Activated naive CD4-positive, alpha-beta T cell treated with anti-CD3 and anti-CD28 coated beads, Interleukin-2, amount 50 U/mL, for 24 hours (primary cell): ENCODE data around the gene GGN.
"Not testable (repeated sequence)": the region's sequence is repeated elsewhere in the genome, so short reads cannot be mapped to it uniquely, and the experiment has no call there.

Experiments
- H3K27ac Mint-ChIP-seq: one replicate; pipeline ENCODE4 v1.8.0; 2021; ENCODE audit warnings: mild to moderate bottlenecking, mixed read lengths
- H3K27me3 Mint-ChIP-seq: one replicate; pipeline ENCODE4 v1.8.0; 2021; ENCODE audit warnings: mixed read lengths
- H3K36me3 Mint-ChIP-seq: one replicate; pipeline ENCODE4 v1.8.0; 2021; ENCODE audit warnings: mixed read lengths
- H3K4me1 Mint-ChIP-seq: one replicate; pipeline ENCODE4 v1.8.0; 2021; ENCODE audit warnings: mixed read lengths
- H3K4me3 Mint-ChIP-seq: one replicate; pipeline ENCODE4 v1.8.0; 2021; ENCODE audit warnings: mild to moderate bottlenecking, mixed read lengths
- H3K9me3 Mint-ChIP-seq: one replicate; pipeline ENCODE4 v1.8.0; 2021; ENCODE audit warnings: mixed read lengths

GGN gene

DNA sequence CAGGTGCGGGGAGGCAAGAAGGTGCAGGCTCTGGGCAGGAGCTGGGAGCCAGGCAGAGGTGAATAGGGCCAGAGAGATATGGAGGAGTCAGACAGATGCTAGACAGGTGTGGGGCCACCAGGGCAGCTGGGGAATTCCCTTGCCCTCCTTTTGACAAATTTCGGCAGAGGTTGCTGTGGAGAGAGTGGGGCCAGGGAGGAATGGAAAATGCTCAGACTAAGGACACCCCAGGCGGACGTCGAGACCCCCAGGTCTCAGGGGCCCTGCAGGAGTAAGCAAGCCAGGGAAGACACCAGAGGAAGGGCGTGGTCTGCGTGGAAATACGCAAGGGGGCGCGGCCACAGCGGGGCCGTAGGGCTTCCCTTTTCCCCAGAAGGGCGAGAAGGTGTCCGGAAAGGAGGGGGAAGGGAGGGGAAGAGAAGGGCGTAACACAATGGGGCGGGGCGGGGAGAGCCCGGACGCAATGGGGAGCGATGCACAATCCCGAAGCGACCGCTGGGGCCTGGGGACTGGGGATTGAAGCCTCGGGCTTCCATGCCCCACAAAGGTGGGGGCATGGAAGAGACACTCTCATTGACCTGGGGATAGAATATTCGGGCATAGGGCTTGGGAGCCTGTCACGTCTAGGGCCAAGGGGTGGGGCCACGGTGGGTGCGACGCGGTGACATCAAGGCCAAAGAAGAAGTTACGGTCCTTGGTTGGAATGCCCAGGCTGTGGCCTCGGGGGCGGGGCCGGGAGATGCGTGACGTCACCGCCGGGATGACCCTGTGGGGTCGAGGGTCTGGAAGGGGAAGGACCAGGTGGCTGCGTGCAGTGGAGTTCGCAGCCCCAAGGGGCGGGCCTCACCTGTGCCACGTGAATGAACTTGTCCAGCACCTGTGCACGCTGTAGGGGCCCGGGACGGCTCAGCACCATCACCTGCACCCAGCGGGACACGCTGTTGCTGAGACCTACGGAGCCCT lies 30.0 kb upstream of the GGN start:
- H3K4me3 Mint-ChIP-seq = peak overlapping the region; percentile 85
- H3K4me1 Mint-ChIP-seq = peaks cover 21% of the 10 kb centered on the region

DNA sequence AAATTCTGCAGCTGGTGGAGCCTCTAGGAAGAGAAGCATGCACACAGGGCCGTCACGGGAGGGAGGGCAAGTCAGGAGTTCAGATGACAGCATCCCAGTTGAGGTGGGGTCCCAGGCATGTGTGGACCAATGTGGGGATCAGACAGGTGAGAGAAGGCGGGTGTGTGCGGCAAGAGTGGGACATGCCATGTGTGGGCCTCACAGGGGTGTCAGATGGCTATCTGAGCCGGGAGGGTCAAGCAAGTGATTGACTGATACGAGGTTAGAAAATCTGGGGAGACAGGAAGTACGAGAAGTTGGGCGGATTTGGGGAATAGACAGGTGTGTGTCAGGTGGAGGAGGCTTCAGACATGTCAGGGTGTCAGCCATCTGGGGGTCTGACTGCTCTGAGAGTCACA lies 29.3 kb upstream of the GGN start:
- Mint-ChIP-seq H3K36me3 (no peaks in the 10 kb centered on the region), H3K27me3 (no peaks in the 10 kb centered on the region), H3K4me1 (peaks cover 21% of the 10 kb centered on the region), H3K9me3 (no peaks in the 10 kb centered on the region), H3K27ac (peak overlapping the region; percentile 53), H3K4me3 (peak overlapping the region; percentile 85)

More for the DNA sequence above, 30.0 kb upstream of the GGN start:
- Mint-ChIP-seq H3K27me3 (no peaks in the 10 kb centered on the region), H3K9me3 (no peaks in the 10 kb centered on the region), H3K36me3 (no peaks in the 10 kb centered on the region), H3K27ac (peak overlapping the region; percentile 53)

GRCh38 chr19:38413416-38413815 lies 25.6 kb upstream of the GGN start:
- H3K36me3 Mint-ChIP-seq = no peaks in the 10 kb centered on the region
- peaks cover 14% of the 10 kb centered on the region for H3K4me1 Mint-ChIP-seq
- no peaks in the 10 kb centered on the region for H3K27me3 Mint-ChIP-seq
- H3K27ac Mint-ChIP-seq = no peak overlapping the region
- H3K4me3 Mint-ChIP-seq = no peak overlapping the region
- H3K9me3 Mint-ChIP-seq = no peaks in the 10 kb centered on the region

- Mint-ChIP-seq H3K4me1 (peaks cover 11% of the 10 kb centered on the region), H3K36me3 (no peaks in the 10 kb centered on the region), H3K9me3 (no peaks in the 10 kb centered on the region), H3K27me3 (no peaks in the 10 kb centered on the region), H3K27ac (no peak overlapping the region), H3K4me3 (no peak overlapping the region)
Observed at GRCh38 chr19:38412961-38413360, 25.1 kb upstream of the GGN start.

DNA sequence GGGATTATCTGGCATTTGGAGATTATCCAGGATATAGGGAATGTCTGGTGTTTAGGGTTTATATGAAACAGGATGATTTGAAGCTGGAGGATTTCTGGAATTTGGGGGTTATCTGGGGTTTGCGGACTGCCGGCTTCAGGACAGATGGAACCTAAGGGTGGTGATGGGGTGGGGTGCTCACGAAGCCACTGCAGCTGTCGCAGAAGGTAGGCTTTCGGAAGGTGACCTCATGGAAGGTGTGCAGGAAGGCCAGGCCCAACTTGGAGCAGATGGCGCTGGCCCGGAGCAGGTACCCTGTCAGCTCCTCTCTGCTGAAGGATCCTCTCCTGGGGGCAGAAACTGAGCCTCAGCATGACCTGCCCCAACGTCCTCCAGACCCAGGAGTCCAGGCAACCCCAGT lies 24.7 kb upstream of the GGN start:
- Mint-ChIP-seq H3K9me3 (no peaks in the 10 kb centered on the region), H3K27me3 (no peaks in the 10 kb centered on the region), H3K4me3 (no peak overlapping the region), H3K36me3 (no peaks in the 10 kb centered on the region), H3K4me1 (peaks cover 6% of the 10 kb centered on the region), H3K27ac (no peak overlapping the region)

DNA sequence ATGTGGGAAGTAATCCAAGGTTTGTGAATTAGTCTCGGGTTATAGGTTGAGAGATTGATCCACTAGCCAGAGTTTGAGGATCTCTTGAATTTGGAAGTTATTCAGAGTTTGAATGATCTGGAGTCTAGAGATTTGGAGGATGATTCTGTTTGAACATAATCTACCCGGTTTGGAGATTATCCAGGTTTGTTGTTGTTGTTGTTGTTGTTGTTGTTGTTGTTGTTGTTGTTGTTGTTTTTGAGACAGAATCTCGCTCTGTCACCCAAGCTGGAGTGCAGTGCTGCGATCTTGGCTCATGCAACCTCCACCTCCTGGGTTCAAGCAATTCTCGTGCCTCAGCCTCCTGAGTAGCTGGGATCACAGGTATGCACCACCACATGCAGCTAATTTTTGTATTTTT lies 24.1 kb upstream of the GGN start:
- not testable (repeated sequence) for H3K27me3 Mint-ChIP-seq, H3K9me3 Mint-ChIP-seq, H3K4me1 Mint-ChIP-seq, H3K36me3 Mint-ChIP-seq, H3K4me3 Mint-ChIP-seq, H3K27ac Mint-ChIP-seq

DNA sequence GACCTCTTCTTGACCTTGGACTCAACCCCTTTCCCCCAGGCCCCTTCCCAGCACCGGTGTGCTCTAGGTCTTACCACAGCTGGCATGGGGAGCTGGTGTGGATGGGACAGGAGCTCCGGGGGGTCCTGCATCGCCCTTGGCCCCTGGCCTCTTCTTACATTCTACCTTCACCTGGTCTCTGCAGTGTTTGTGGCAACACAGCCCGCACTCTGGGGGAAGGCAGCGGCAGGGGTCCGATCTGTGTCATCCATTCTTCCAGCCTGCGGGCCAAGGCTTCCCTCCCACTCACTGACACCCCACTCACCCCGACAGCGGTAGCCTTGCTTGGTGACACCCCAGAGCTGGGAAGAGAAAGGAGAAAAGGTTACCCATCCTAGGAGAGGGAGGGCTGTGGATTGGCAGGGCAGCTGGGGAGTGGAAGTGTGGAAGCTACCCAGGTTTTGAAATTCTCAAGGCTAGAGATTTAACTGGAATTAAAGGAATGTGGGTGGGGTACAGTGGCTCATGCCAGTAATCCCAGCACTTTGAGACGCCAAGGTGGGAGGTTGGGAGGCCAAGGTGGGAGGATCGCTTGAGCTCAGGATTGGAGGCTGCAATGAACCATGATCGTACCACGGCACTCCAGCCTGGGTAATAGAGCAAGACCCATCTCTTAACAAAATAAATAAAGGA lies 23.3 kb upstream of the GGN start:
- Mint-ChIP-seq H3K9me3 (no peaks in the 10 kb centered on the region), H3K36me3 (no peaks in the 10 kb centered on the region), H3K27me3 (no peaks in the 10 kb centered on the region), H3K4me3 (no peak overlapping the region), H3K4me1 (no peaks in the 10 kb centered on the region), H3K27ac (no peak overlapping the region)

DNA sequence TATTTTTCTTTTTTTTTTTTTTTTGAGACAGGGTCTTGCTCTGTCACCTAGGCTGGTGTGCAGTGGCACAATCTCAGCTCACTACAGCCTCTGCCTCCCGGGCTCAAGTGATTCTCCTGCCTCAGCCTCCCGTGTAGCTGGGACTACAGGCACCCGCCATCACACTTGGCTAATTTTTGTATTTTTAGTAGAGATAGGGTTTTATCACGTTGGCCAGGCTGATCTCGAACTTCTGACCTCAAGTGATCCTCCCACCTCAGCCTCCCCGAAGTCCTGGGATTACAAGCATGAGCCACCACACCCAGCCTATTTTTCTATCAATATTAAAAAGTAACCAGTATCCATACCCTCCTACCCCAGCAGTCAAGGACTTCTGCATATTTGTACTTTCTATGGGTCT lies 22.6 kb upstream of the GGN start:
- H3K36me3 Mint-ChIP-seq, H3K27ac Mint-ChIP-seq, H3K4me1 Mint-ChIP-seq, H3K4me3 Mint-ChIP-seq, H3K9me3 Mint-ChIP-seq, H3K27me3 Mint-ChIP-seq: not testable (repeated sequence)

- H3K27me3 Mint-ChIP-seq = no peaks in the 10 kb centered on the region
- no peaks in the 10 kb centered on the region for H3K36me3 Mint-ChIP-seq
- no peak overlapping the region for H3K4me3 Mint-ChIP-seq
- no peaks in the 10 kb centered on the region for H3K9me3 Mint-ChIP-seq
- peaks cover 3% of the 10 kb centered on the region for H3K4me1 Mint-ChIP-seq
- no peak overlapping the region for H3K27ac Mint-ChIP-seq
Observed at GRCh38 chr19:38409631-38410133, 21.8 kb upstream of the GGN start.

GRCh38 chr19:38405276-38405675 lies 17.4 kb upstream of the GGN start:
- Mint-ChIP-seq H3K4me1 (peaks cover 19% of the 10 kb centered on the region), H3K27ac (peak overlapping the region; percentile 17), H3K27me3 (no peaks in the 10 kb centered on the region), H3K4me3 (peak overlapping the region; percentile 55), H3K9me3 (no peaks in the 10 kb centered on the region), H3K36me3 (no peaks in the 10 kb centered on the region)

DNA sequence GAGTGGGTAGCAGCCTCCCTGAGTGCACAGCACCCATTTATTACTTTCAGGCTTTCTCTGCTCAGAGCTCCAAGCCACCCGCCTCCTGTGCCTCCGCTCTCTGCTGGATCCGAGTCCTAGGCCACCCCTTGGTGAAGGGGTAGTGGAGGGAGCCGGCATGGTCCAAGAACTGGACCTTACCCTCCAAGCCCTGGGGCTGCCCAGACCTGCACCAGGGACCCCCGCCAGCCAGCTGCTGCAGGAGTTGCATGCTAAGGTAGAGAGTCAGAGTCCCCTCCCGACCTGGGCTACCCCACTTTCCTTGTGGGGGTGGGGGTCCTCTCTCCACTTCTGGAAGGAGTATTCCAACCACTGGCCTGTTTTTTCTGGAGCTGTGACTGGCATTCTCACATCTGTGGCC lies 17.0 kb upstream of the GGN start:
- Mint-ChIP-seq H3K27ac (no peak overlapping the region), H3K27me3 (no peaks in the 10 kb centered on the region), H3K4me3 (peak overlapping the region; percentile 93), H3K36me3 (no peaks in the 10 kb centered on the region), H3K9me3 (no peaks in the 10 kb centered on the region), H3K4me1 (peaks cover 19% of the 10 kb centered on the region)

- Mint-ChIP-seq H3K36me3 (no peaks in the 10 kb centered on the region), H3K27me3 (no peaks in the 10 kb centered on the region), H3K27ac (peak within 1 kb of the TSS; percentile 95), H3K4me1 (peaks cover 19% of the 10 kb centered on the region), H3K9me3 (no peaks in the 10 kb centered on the region), H3K4me3 (peak within 1 kb of the TSS; percentile 93)
Observed at GRCh38 chr19:38402967-38403674, 15.3 kb upstream of the GGN start, which contains the start of gene FAM98C. TSS of gene FAM98C (plus strand) at chr19:38403093. CDS start at chr19:38403154, 61 bp downstream.

DNA sequence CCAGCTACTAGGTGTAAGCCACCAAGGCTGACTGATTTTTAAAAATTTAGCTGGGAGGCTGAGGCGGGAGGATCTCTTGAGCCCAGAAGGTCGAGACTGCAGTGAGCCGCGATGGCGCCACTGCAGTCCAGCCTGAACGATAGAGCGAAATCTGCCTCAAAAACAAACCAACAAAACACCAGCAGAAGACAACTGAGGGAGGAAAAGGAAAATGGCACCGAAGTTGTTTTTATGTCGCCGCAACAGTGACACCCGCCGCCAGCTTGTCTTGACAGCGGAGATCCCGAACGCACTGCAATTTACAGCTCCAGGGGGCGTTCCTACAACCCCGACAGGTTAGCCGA lies 14.8 kb upstream of the GGN start:
- H3K27ac Mint-ChIP-seq = peak overlapping the region; percentile 5
- no peaks in the 10 kb centered on the region for H3K27me3 Mint-ChIP-seq

DNA sequence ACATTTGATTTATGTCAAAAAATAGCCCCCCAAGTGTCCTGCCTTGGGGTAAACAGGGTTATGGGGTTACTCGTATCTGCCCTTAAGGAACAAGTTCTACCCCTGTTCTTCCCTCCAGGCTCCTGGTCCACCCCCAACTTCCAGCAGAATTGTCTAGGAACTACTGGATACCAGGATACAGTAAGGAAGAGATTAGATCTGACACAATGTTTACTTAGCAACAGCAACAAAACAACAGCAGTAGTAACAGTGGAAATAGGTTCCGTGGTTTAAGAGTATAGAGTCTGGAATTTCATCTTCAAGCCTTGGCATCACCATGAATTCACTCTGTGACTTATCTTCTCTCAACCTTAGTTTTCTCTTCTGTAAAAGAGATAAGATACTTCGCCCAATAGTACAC lies 13.3 kb upstream of the GGN start:
- H3K27ac Mint-ChIP-seq = no peak overlapping the region
- H3K9me3 Mint-ChIP-seq = no peaks in the 10 kb centered on the region
- H3K4me1 Mint-ChIP-seq = peaks cover 28% of the 10 kb centered on the region
- no peak overlapping the region for H3K4me3 Mint-ChIP-seq
- no peaks in the 10 kb centered on the region for H3K27me3 Mint-ChIP-seq
- no peaks in the 10 kb centered on the region for H3K36me3 Mint-ChIP-seq

More for the DNA sequence above, 14.8 kb upstream of the GGN start:
- no peaks in the 10 kb centered on the region for H3K9me3 Mint-ChIP-seq
- no peaks in the 10 kb centered on the region for H3K36me3 Mint-ChIP-seq
- H3K4me3 Mint-ChIP-seq = peak overlapping the region; percentile 93
- peaks cover 19% of the 10 kb centered on the region for H3K4me1 Mint-ChIP-seq

DNA sequence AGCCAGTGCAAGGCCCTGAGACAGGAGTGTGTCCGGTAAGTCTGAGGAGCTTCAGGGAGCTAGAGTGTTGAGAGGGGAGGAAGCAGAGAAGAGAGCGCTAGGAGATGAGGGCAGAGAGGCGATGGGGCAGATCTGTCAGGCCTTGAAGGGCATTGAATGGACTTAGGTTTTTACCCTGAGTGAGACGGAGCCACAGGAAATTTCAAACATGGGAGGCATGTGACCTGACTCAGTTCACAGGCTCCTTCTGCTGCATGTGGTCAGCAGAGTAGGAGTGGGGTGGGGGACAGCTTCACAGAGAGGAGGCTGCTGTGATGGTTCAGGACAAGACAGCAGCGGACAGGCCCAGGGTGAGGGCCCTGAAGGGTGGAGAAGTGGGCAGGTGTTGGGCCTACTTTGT lies 12.5 kb upstream of the GGN start:
- H3K27ac Mint-ChIP-seq = peak overlapping the region; percentile 24
- H3K4me3 Mint-ChIP-seq = peak overlapping the region; percentile 30

More for the DNA sequence above, 12.5 kb upstream of the GGN start:
- H3K4me1 Mint-ChIP-seq = peaks cover 28% of the 10 kb centered on the region
- no peaks in the 10 kb centered on the region for H3K36me3 Mint-ChIP-seq
- no peaks in the 10 kb centered on the region for H3K9me3 Mint-ChIP-seq
- H3K27me3 Mint-ChIP-seq = no peaks in the 10 kb centered on the region
